HG03135 (cell line): ENCODE measurements around the gene NFIX.

Experiments
- ATAC-seq: cut with Tn5 transposase; IDR thresholded peaks from one replicate; pipeline ENCODE4 v1.9.1; 2021; ENCODE audit warnings: mild to moderate bottlenecking, moderate library complexity; ENCODE audit not compliant: unreplicated experiment

The NFIX gene

GRCh38 chr19:13018035-13018914 is 23.0 kb downstream of the NFIX start:
- no peak for ATAC-seq

DNA sequence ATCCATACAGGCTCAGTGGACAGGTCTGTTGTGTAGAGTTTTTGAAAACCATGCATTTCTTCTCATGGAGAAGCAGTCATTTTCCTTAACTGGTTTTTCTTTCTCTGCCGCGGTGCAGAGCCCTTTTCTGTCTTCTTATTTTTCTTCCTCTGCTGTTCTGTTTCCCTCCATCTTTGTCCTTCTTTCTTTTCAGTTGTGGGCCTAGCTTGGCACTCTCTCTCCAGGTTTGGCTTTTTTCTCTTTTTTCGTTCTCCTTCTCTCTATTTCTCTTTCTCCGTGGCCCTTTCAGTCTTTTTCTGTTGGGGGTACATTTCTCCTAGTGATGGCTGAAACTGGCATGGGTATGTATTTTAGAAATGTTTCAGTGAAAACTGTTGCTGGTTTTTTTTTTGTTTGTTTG is 24.1 kb downstream of the NFIX start:
- ATAC-seq = no peak

- no peak for ATAC-seq
Measured at GRCh38 chr19:13020002-13020414, 24.7 kb downstream of the NFIX start.

- ATAC-seq = no peak
Measured at GRCh38 chr19:13022111-13022858, 27.0 kb downstream of the NFIX start.

GRCh38 chr19:13022859-13023636 is 27.8 kb downstream of the NFIX start:
- no peak for ATAC-seq

DNA sequence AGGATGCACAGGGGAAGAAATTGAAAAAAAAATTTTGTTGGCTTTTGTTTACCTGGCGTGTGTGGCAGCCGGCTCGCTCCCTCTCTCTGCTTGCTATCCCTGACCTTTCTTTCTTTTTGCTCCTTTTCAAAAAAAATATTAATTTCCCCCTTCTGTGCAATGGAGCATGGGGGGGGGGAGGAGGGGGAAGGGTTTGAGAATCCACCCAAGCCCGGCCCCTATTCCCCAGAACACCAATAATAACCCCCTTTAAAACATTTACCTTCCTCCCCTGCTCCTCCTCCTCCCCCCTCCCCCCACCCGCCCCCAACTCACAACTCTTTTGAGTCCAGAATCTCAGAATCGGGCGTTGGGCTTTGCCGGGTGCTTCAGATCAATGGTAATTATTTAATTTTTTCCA is 28.4 kb downstream of the NFIX start:
- no peak for ATAC-seq

GRCh38 chr19:13024126-13024950 is 29.1 kb downstream of the NFIX start:
- no peak for ATAC-seq

DNA sequence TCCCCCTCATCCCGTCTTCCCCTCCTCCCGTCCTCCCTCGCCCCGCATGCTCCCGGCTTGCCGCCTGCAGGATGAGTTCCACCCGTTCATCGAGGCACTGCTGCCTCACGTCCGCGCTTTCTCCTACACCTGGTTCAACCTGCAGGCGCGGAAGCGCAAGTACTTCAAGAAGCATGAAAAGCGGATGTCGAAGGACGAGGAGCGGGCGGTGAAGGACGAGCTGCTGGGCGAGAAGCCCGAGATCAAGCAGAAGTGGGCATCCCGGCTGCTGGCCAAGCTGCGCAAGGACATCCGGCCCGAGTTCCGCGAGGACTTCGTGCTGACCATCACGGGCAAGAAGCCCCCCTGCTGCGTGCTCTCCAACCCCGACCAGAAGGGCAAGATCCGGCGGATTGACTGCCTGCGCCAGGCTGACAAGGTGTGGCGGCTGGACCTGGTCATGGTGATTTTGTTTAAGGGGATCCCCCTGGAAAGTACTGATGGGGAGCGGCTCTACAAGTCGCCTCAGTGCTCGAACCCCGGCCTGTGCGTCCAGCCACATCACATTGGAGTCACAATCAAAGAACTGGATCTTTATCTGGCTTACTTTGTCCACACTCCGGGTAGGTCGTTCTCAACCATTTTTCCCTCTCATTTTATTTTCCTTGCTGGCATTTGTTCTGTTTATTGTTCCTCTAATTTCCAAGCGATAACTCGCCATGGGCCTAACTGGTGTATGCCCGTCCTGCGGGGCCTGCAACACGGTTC is 29.8 kb downstream of the NFIX start:
- no peak for ATAC-seq

- ATAC-seq = no peak
Measured at GRCh38 chr19:13025819-13026456, 30.7 kb downstream of the NFIX start.

DNA sequence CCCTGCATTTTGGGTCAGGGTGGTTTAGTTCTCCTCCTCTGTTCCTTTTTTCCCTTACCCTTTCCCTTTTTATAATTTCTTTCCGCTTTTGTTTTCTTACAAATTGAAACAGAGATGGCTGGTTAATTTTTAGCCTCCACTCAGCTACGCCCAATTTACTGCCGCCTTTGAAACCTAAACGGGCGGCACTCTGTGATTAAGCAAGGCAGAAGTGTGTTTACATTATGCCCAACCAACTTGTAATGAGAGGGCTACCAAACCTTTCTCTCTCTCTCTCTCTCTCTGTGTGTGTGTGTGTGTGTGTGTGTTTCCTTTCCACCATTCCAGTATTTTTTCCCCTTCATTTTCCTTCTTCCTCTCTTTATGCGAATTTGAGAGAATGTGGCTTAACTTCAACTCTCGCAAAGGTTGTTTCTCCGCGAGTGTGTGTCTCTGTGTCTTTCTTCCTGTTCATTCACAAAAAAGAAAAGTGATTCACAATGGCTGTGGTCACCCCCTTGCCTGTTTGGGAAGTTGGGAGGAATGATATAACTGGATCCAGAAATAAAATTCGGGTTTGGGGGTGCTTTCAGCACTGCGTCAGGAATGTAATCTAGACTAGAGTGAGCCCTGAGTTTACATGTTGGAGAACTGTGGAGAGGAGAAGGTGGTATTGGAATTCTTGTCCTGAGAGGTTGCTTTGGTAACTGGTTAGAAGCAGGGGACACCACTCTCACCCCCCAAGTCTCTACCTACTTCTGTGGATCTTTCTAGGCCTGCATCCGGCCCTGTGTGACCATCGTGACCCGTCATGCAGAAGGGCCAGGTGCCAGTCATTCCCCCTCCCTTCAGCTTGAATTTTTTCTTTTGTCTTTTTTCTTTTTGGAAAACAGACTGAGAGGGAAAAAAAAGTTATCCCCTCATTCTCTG is 31.4 kb downstream of the NFIX start:
- no peak for ATAC-seq

- ATAC-seq = no peak
Measured at GRCh38 chr19:13027557-13027956, 32.3 kb downstream of the NFIX start.

DNA sequence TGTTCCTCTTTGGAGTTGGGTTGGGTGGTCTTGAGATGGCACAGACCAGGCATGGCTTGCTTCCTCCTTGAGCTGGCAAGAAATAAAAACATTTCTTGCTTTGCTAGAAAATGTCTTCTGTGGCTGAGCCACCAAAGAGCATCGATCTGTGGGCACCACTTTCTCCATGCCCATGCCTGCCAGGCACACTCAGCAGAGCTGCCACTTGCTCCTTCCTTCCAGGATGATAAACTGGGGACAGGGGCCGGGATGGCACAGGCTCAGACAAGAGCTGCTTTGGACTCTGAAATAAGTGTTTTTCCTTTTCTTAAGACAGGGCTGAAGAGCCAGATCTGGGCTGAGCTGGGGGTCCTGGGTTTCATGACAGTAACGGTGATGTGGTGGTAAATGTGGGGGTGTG is 32.8 kb downstream of the NFIX start:
- no peak for ATAC-seq

DNA sequence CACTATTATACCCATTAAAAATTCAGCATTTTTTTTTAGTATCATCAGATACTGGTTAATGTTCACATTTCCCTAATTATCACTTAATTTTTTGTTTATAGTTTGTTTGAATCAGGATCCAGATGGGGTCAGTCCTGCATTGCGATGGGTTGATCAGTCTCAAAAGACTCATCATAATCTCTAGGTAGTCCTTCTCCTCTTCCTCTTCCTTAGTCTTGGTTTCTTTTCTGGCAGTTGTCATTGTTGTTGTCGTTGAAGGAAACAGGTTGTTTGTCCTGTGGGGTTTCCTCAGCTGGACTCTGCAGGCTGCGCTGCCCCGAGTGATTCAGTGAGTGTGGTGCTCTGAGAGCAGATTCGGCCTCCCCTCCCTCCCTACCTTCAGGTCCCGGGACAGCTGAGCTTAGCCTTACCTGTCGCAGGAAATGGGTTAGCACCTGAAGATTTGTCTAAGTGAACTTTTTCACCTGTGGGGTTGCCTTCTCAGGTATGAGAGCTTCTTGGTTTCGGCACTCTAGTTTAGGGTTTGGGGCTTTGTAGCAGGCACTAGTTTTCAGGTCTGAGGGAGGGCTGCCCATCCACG is 34.1 kb downstream of the NFIX start:
- no peak for ATAC-seq

GRCh38 chr19:13029893-13030292 is 34.6 kb downstream of the NFIX start:
- no peak for ATAC-seq

DNA sequence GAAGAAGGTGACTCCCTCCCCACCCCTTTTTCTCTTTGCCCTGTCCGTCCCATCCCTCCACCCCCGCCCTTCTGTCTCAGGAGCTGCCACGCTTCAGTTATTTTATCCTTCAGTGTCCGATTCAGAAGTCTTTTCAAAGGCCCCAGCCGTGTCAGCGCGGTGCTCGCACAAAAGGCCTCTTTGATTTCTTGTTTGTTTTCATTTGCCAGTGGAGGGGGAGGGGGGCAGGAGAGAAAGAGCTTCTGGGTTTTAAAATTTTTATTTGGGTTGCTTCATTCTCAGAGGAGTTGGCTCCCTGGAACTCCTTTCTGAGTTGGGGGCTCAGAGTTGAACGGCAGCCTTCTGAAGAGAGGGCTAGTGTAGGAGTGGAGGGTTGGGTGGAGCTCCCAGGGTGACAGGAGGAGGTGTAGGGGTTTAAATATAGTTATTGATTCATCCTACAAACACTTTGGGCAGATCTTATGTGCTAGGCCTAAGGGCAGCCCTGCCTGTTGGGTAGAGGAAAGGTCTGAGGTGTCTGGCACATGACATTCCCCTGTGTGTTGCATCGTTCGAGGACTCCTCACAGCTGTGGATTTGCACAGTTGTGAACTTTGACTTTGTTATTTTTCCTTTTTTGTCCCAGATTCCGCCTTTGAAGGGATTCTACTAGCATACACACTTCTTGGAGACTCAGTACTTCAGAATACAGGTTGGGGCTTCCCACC is 36.8 kb downstream of the NFIX start:
- no peak for ATAC-seq

DNA sequence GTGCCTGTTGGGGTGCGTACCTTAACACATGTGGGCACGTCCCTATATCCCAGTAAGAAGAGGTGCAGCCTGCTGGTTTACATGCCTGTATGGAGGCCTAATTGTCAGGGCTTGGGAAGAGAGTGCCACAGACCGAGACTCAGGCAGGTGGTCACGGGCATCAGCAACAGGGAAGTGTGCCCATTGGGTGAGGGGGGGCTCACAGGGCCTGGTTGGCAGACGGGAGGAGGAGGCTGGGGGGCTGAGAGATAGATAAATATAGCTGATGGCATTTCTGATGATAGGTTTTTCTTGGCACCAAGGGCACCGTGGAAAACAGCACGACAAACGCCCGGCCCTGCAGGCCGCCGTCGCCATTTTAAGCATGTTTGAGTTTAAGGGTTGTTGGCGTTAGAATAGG is 37.6 kb downstream of the NFIX start:
- no peak for ATAC-seq

GRCh38 chr19:13033244-13033643 is 38.0 kb downstream of the NFIX start:
- no peak for ATAC-seq
